Subcutaneous adipose tissue (tissue), 4 donors: ENCODE data around the gene VPS33B. TPM values are rescaled to one million over a fixed set of nuclear protein-coding genes. Genes with fewer than 3 reads are reported as not detected.

Experiments
- total RNA-seq, 4 donors: library from RNA; depleted of rRNA; stranded (reverse); fragments of >200 nt; gene quantifications; one replicate each; pipeline ENCODE4 v1.1.0, GENCODE V29; 2016
- TF ChIP-seq, protein P1 (sequence below): fragments of 450-650 bp; IDR thresholded peaks from one replicate; pipeline ENCODE4 v1.5.1; 2016; ENCODE audit warnings: low read depth, mild to moderate bottlenecking, control low read depth, antibody characterized with exemption, moderate library complexity

The VPS33B gene
- total RNA-seq, 4 donors from 2014 or later: 4.9 to 9.4 (median 5.3) TPM

DNA sequence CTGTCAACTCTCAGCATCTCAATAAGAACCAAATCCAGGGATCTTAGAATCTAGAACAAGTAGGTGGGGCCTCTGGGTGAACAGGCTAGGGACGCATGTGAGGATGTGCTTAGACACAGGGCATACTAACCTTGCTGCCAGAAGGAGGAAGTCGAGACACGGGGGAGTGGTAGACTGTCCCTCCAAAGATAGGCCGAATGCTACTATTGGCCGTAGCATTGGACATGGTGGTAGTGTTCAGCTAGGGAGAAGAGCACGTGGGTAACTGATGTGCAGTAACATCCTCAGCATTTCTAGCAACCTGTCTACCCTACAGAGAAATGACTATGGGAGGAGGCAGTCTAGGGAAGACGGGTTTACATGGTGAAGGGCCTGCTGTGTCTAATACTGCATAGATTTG is 52.1 kb downstream of the VPS33B start:
- TF ChIP-seq, protein P1, sequence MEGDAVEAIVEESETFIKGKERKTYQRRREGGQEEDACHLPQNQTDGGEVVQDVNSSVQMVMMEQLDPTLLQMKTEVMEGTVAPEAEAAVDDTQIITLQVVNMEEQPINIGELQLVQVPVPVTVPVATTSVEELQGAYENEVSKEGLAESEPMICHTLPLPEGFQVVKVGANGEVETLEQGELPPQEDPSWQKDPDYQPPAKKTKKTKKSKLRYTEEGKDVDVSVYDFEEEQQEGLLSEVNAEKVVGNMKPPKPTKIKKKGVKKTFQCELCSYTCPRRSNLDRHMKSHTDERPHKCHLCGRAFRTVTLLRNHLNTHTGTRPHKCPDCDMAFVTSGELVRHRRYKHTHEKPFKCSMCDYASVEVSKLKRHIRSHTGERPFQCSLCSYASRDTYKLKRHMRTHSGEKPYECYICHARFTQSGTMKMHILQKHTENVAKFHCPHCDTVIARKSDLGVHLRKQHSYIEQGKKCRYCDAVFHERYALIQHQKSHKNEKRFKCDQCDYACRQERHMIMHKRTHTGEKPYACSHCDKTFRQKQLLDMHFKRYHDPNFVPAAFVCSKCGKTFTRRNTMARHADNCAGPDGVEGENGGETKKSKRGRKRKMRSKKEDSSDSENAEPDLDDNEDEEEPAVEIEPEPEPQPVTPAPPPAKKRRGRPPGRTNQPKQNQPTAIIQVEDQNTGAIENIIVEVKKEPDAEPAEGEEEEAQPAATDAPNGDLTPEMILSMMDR: no peak

- TF ChIP-seq, protein P1: no peak
Observed at GRCh38 chr15:90968434-90968833, 54.0 kb downstream of the VPS33B start.

GRCh38 chr15:90967206-90967605 is 55.2 kb downstream of the VPS33B start:
- TF ChIP-seq, protein P1: no peak

DNA sequence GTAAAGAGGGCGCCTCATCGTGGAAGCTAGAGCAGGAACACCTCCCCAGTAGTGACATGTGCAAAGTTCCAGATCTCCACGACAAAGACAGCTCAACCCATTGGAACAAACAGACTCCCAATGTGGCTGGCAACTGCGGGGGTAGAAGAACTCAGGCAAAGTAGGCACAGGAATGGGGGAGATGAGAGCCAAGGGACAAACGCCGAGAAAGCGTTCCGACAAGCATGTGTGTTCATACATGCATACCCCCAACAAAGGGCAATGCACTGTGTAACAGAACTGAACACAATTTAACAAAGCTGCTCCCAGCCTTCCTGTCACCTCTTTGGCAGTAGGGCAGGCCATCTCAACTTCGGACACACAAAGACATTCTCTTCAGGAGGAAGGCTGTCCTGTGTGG is 56.1 kb downstream of the VPS33B start:
- TF ChIP-seq, protein P1: no peak

GRCh38 chr15:90962021-90962420 is 60.4 kb downstream of the VPS33B start:
- TF ChIP-seq, protein P1: no peak

DNA sequence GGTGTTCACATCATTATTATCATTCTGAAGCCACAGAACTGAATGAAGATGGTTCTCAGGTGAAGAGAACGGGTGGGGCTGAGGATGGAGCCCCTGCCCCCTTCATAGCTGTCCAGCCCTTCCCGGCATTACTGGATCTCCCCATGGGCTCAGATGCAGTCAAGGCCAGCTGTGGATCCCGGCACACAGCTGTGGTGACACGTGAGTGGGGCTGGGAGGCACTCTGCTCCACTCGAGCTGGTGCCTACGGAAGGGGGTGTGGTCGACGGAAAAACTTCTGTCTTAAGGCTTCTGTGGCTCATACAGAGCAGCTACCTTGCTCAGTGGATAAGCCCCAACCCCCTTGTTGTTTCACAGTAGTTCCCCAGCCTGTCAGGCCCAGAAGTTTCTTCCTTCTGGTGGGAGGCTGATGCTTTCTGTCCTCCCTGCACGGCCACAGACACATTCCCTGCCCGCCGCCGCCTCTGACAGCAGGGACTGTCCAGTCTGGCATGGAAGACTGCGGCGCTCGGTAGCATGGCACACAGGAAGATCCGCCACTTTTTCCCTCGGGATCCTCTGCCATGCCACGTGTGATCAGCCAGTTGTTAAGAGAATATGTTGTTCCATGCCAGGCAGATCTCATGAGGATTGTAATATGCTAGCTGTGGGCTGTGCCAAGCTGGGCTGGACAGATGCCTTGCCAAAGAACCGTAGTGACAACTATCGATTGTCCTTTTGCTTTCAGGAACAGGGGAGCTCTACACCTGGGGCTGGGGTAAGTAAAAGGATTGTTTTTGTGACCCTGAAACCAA is 61.9 kb downstream of the VPS33B start:
- TF ChIP-seq, protein P1: no peak

DNA sequence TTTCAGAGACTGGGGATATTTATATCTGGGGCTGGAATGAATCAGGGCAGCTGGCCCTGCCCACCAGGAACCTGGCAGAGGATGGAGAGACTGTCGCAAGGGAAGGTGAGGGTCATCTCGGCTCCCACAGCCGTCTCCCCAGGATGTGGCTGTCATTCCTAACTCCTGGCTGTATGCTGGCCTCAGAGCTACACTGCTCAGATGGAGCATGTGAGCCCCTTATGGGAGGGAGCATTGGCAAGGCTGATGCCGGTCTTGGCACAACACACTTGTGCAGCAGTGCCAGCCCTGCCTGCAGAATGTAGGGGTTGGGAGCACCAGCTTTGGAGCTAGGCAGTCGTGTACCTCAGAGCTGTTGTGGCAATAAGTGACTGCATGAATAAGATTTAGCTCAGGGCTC is 62.5 kb downstream of the VPS33B start:
- TF ChIP-seq, protein P1: no peak
